SK-N-SH (cell line): ENCODE data around the gene ZCRB1.
"Not testable (repeated sequence)": the region's sequence is repeated elsewhere in the genome, so short reads cannot be mapped to it uniquely, and the experiment has no call there.

Source experiments
- CHD2 ChIP-seq: fragments of 150-350 bp; IDR thresholded peaks from 2 replicates; pipeline ENCODE4 v1.6.1; 2018; ENCODE audit warnings: low read length; ENCODE audit not compliant: partially characterized antibody
- EZH2phosphoT487 ChIP-seq: fragments of 200-600 bp; sonication (generic); IDR thresholded peaks from 2 replicates; pipeline ENCODE4 v1.6.1; 2017; ENCODE audit warnings: low read depth, mixed run types, mild to moderate bottlenecking, antibody characterized with exemption, moderate library complexity, borderline replicate concordance
- NFIC ChIP-seq: IDR thresholded peaks from 2 replicates; pipeline ENCODE4 v1.4.0; 2012; ENCODE audit warnings: borderline replicate concordance
- RFX5 ChIP-seq: IDR thresholded peaks from 2 replicates; pipeline ENCODE4 v1.6.1; 2012; ENCODE audit warnings: mild to moderate bottlenecking, improper control_type of control experiment, low read length
- YY1 ChIP-seq: IDR thresholded peaks from 2 replicates; pipeline ENCODE4 v1.4.0; 2012; ENCODE audit warnings: low read depth, mild to moderate bottlenecking
- TF ChIP-seq, protein P1 (sequence below): fragments of 200-600 bp; sonication (generic); IDR thresholded peaks from 2 replicates; pipeline ENCODE4 v1.6.1; 2017; ENCODE audit warnings: antibody characterized with exemption, mild to moderate bottlenecking, moderate library complexity
- TF ChIP-seq, protein P2 (sequence below): IDR thresholded peaks from 2 replicates; pipeline ENCODE4 v1.4.0; 2012; ENCODE audit warnings: low read depth, borderline replicate concordance
- TF ChIP-seq, protein P3 (sequence below): IDR thresholded peaks from 2 replicates; pipeline ENCODE4 v1.6.1; 2012; ENCODE audit warnings: mild to moderate bottlenecking, low read depth, low read length, moderate library complexity

DNA sequence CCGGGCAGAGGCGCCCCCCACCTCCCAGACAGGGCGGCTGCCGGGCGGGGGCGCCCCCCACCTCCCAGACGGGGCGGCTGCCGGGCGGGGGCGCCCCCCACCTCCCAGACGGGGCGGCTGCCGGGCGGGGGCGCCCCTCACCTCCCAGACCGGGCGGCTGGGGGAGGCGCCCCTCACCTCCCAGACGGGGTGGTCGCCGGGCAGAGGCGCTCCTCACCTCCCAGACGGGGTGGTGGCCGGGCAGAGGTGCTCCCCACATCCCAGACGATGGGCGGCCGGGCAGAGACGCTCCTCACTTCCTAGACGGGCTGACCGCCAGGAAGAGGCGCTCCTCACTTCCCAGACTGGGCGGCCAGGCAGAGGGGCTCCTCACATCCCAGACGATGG, 24.1 kb upstream of the ZCRB1 start:
- TF ChIP-seq, protein P1, sequence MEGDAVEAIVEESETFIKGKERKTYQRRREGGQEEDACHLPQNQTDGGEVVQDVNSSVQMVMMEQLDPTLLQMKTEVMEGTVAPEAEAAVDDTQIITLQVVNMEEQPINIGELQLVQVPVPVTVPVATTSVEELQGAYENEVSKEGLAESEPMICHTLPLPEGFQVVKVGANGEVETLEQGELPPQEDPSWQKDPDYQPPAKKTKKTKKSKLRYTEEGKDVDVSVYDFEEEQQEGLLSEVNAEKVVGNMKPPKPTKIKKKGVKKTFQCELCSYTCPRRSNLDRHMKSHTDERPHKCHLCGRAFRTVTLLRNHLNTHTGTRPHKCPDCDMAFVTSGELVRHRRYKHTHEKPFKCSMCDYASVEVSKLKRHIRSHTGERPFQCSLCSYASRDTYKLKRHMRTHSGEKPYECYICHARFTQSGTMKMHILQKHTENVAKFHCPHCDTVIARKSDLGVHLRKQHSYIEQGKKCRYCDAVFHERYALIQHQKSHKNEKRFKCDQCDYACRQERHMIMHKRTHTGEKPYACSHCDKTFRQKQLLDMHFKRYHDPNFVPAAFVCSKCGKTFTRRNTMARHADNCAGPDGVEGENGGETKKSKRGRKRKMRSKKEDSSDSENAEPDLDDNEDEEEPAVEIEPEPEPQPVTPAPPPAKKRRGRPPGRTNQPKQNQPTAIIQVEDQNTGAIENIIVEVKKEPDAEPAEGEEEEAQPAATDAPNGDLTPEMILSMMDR = not testable (repeated sequence)
- not testable (repeated sequence) for TF ChIP-seq NFIC, CHD2, EZH2phosphoT487, RFX5, YY1
- TF ChIP-seq, protein P2, sequence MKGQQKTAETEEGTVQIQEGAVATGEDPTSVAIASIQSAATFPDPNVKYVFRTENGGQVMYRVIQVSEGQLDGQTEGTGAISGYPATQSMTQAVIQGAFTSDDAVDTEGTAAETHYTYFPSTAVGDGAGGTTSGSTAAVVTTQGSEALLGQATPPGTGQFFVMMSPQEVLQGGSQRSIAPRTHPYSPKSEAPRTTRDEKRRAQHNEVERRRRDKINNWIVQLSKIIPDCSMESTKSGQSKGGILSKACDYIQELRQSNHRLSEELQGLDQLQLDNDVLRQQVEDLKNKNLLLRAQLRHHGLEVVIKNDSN = not testable (repeated sequence)
- TF ChIP-seq, protein P3, sequence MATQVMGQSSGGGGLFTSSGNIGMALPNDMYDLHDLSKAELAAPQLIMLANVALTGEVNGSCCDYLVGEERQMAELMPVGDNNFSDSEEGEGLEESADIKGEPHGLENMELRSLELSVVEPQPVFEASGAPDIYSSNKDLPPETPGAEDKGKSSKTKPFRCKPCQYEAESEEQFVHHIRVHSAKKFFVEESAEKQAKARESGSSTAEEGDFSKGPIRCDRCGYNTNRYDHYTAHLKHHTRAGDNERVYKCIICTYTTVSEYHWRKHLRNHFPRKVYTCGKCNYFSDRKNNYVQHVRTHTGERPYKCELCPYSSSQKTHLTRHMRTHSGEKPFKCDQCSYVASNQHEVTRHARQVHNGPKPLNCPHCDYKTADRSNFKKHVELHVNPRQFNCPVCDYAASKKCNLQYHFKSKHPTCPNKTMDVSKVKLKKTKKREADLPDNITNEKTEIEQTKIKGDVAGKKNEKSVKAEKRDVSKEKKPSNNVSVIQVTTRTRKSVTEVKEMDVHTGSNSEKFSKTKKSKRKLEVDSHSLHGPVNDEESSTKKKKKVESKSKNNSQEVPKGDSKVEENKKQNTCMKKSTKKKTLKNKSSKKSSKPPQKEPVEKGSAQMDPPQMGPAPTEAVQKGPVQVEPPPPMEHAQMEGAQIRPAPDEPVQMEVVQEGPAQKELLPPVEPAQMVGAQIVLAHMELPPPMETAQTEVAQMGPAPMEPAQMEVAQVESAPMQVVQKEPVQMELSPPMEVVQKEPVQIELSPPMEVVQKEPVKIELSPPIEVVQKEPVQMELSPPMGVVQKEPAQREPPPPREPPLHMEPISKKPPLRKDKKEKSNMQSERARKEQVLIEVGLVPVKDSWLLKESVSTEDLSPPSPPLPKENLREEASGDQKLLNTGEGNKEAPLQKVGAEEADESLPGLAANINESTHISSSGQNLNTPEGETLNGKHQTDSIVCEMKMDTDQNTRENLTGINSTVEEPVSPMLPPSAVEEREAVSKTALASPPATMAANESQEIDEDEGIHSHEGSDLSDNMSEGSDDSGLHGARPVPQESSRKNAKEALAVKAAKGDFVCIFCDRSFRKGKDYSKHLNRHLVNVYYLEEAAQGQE = not testable (repeated sequence)
